Measurements from ENCODE around the gene PDX1.

Gene PDX1

DNA sequence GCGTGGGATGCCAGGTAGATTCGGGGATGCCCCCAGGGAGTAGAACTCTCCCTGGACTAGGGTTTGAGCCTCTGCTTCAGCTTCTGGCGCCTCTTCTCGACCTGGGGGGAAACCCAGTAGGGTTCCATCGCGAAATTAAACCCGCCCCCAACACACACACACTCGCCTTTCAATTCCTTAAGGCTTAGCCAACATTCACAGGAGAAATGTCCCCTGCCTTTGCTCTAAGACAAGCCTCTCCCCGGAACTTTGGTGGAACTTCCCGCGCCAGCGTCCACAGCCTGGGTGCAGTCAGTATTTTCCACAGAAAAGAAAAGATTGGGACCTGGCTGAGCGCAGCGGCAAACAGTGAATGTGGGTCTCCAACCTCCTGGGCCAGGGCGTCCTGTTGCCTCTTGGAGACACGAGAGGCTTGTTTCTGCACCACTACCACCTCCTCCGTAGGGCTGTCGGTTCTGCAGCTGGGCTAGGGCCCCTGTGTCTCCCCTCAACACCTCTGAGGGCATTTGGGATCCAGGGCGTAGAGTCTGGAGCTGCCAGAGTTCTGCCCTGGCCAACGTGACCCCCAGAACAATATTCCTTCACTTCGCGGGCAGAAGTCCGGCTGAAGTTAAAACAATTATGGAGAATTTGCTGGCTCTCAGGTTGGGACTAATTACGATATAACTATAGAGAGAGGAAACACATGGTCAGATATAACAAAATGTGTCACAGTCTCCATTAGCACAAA is 3.2 kb downstream of the PDX1 start:
- no peak for DNase-seq (ENCODE audit: low spot score)

- DNase-seq (ENCODE audit: low spot score): no peak
Observed at GRCh38 chr13:27923794-27924528, 4.2 kb downstream of the PDX1 start.

GRCh38 chr13:27924529-27925141 is 4.8 kb downstream of the PDX1 start:
- no peak for DNase-seq (ENCODE audit: low spot score)

GRCh38 chr13:27925220-27925991 is 5.6 kb downstream of the PDX1 start:
- no peak for DNase-seq (ENCODE audit: low spot score)

- no peak for DNase-seq (ENCODE audit: low spot score)
Observed at GRCh38 chr13:27926644-27927434, 7.0 kb downstream of the PDX1 start.

- no peak for DNase-seq (ENCODE audit: low spot score)
Observed at GRCh38 chr13:27927444-27928352, 7.9 kb downstream of the PDX1 start.

- no peak for DNase-seq (ENCODE audit: low spot score)
Observed at GRCh38 chr13:27928353-27928804, 8.6 kb downstream of the PDX1 start.

- DNase-seq (ENCODE audit: low spot score): no peak
Observed at GRCh38 chr13:27928805-27929753, 9.3 kb downstream of the PDX1 start.

DNA sequence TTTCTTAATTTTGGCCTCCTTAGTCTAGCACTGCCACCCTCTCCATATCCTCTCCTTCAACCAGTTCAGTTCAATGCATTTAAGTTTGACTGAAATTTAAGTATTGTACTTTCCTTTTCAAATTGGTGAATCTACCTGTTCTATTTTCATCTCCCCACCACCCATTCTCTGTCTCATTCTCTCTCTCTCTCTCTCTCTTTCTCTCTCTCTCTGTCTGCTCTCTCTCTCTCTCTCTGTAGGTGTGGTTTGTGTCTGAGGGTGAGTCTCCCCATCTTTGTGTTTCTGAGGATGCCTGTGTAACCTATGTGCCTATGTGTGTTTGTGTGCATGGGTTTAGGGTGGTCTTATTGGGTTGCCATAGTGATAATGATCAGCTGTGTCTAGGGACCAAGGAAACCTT is 10.1 kb downstream of the PDX1 start:
- DNase-seq (ENCODE audit: low spot score): no peak

DNA sequence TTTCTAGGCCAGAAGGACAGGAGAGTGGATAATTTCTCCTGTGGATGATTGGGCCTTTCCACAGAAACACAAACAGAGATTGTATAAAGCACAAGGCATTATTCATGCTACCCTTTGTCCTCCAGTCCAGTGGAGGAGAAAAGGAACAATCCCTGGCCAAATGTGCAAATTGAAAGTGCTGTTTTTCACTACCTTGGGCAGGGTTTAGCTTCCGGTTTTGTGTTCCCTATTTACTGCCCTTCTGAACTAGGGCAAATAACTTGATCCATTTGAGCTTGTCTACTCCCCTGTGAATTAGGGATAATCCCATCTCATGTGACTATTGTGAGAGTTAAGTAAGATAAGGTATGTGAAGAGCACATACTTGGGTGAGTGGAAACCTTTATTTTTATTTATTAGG is 13.3 kb downstream of the PDX1 start:
- DNase-seq (ENCODE audit: low spot score): no peak

DNA sequence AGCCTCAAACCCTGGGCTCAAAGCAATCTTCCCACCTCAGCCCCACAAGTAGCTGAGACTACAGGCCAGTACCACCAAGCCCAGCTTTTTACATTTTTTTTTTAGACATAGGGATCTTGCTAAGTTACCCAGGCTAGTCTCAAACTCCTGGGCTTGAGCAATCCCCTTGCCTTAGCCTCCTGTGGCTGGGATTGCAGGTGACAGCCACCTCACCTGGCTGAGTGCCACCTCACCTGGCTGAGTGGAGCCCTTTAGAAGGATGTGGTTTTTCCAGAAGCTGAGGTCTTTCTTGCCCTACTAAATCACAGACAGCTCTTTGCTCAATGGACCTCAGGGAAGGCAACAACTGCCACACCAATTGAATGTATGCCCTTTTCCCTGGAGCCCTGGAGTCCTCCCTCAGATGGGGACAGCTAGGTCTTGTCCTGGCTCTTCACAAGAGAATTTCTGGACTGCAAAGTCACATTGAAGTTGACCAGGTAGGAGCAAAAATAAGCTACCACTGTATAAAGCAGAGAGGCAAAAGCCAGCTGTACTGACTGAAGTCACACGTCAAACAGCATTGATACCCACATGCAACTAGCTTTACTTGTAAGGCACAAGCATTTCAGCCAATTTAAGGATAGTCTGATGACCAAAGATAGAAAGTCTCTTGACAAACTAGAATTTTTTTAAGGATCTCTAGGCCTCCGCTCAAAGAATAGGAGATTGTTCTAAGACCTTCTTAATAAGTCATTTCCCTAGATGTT is 14.0 kb downstream of the PDX1 start:
- DNase-seq (ENCODE audit: low spot score): no peak

- no peak for DNase-seq (ENCODE audit: low spot score)
Observed at GRCh38 chr13:27942972-27943371, 23.2 kb downstream of the PDX1 start.

- DNase-seq (ENCODE audit: low spot score): peak; percentile 59
Observed at GRCh38 chr13:27952876-27953675, 33.3 kb downstream of the PDX1 start.

- DNase-seq (ENCODE audit: low spot score): peak; percentile 84
Observed at GRCh38 chr13:27953676-27954405, 34.0 kb downstream of the PDX1 start.

DNA sequence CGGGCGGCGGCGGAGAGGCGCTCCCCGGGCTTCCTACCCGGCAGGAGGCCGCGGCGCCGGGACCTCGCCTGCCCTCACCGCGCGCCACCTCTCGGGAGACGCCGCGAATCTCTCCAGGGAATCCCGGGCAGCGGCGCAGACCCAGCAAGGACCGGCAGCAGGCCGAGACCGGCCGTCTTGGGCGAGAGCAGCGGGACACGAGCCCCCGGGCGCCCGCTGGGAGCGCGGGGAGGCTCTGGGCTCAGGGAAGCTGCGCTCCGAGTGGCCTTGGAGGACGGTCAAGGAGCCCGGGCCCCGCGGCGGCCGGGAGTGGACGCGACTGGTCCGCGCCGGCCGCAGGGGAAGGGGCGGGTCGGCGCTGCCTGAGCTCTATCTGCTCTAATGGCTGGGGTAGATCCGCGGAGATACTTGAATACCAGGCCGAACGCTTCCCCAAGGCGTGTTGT is 34.6 kb downstream of the PDX1 start:
- DNase-seq (ENCODE audit: low spot score): peak; percentile 48

- no peak for DNase-seq (ENCODE audit: low spot score)
Observed at GRCh38 chr13:27955014-27955591, 35.3 kb downstream of the PDX1 start.
